NCI-H1417 treated with DMSO at 0.1 percent for 48 hours (cell line): ENCODE measurements around the gene CRYBG2.

Experiments
- DNase-seq: peaks from one replicate; lab custom pipeline; 2025; lab: John Stamatoyannopoulos, UW

Gene CRYBG2

DNA sequence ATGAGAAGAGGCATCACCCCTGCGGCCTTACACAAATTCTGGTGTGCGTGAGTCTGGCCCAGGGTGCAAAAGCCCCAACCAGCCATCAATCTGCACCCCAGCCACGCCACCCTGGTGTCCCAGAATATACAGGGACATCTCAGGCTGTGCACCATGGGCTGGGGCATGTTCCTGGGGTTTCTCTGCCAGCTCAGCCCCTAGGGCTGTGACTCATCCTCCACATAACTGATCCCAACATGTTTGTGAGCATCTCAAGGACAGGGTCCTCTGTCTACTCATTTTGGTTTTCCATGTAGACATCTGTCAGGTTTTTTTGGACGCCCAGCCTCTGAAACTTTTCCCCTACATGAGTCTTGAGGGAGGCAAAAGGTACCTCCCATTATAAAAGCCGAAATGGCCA lies 18.1 kb upstream of the CRYBG2 start:
- no peak for DNase-seq

DNA sequence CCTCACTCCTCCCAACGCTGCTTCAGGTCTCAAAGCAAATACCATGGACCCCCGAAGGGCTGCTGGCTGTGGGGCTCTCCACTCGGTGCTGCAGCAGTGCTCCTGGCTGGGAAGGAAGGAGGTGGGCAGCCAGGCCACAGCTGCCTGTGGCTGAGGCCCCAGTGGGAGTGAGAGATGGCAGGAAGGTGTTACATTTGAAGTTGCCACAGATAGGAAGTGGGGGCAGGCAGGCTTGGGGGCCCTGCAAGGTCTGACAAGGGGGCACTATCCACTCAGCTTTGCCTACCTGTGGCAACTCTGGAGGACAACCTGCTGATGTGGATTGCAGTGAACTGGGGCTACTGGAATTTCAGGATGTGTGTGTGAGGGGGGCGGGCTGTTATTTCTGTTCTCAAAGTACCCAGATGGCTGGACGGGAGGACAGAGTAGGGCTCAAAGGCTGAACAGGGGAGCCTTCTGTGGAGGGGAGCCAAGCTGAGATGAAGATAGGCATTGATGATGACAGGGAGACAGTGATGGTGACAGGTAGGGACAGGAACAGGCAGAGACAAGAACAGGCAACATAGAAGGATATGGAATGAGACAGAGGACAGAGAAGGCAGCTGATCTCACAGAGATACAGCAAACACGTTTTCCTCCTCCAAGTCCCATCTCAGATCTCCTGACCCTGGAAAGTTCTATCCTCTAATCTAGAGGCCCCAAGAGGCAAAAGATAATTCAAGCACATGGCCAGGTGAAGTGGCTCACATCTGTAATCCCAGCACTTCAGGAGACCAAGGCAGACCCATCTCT lies 16.9 kb upstream of the CRYBG2 start:
- DNase-seq = no peak

DNA sequence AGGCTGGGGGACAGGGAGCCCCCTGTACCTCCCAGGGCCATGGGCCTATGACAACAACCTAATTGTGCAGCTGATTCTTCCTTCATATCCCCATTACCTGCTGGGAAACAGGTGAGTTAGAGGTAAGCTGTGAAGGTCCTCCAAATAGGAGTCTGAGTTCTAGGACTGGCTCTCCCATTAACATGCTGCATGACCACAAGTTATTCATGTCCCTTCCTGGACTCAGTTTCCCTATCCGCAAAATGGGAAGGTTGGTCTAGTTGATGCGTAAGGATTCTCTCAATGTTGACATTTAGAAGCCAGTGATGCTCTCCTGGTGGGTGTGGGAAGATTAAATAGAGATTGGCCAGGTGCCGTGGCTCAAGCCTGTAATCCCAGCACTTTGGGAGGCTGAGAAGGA lies 14.6 kb upstream of the CRYBG2 start:
- DNase-seq = no peak

DNA sequence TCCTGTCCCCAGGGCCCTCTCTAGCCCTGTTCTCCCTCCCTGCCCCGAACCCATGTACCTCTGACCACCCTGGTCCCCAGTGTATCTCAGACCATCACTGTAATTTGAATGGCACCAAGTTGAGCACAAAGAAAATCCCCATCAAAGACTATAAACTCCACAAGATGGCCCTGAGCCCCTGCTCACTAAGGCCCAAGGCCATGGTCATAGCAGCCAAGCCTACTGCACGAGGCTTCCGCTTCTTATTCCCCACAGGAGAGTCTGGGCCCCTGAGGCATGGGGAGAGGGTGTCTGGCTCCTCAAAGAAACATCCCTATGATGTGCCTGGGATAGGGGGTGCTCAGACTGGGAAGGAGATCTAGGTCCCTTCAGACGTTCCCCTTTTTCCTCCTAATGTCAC lies 14.1 kb upstream of the CRYBG2 start:
- DNase-seq = no peak

DNA sequence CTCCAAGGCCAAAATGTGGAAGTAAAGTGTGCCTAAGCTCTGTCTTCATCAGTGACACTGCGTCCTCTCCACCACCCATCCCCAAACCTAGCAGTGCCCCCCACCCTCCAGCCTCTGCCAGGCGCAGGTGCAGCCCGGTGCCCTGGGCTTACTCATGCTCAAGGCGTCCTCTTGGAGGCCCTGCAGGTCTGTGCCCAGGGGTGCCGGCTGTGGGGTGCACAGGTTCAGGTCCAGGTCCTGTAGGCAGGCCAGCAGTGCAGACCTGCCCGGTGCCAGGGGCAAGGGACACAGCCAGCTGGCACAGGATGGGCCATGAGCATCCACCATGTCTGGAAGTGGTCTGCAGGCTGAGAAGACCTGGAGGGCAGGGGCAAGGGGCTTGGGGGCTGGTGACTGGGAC lies 13.5 kb upstream of the CRYBG2 start:
- DNase-seq = no peak

DNA sequence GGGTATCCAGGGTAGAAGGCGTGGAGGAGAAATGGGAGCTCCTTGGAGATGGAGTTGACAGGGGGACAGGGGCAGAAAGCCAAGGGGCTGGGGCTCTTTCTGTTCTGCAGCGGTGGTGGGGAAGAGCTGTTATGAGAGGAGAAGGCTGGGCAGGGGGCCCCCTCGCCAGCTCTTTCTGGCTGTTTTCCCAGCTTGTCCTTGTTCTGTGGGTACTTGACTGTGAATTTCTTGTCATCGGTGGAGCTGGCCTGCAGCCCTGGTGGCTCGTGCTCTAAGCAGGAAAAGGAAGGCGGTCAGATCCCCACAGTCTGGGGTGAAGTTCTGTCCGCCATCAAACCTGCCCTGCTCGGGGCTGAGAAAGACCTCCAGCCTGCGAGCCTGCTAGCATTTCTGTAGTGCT lies 11.0 kb upstream of the CRYBG2 start:
- DNase-seq = no peak

DNA sequence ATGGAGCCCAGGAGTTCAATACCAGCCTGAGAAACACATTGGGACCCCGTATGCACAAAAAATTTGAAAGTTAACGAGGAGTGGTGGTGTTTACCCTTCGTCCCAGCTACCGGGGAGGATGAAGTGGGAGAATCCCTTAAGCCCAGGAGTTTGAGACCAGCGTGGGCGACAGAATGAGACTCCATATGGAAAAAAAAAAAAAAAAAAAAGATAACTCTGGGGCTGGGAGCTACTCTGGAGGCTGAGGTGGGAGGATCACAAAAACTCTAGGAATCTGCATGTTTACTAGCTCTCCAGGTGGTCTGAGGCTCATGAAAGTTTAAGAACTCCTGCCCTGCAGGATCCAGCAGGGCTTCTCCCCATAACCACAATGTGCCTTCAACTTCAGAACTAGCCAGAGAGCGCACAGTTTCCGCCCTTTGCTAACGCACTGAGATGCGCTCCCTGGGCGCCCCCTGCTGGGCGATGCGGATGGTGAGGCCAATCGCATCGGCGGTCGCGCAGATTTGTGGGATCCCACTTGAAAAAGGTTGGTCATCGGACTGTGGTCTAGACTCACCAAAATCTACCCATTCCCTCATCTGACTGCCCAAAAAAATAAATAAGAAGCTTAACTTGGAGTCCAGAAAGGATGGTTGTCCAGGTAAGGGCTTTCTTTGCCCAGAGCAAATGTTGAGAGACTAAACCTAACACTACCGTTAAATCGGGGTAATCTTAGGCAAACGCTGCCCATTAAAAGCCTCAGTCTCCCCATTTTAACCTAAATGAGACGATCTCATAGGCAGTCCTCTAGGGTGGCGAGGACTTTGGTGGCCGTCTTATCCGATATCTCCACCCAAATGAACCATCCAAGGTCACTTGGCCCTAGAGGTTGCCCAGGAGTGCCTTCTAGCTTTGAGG lies 9.9 kb upstream of the CRYBG2 start:
- DNase-seq = peak; percentile 41

DNA sequence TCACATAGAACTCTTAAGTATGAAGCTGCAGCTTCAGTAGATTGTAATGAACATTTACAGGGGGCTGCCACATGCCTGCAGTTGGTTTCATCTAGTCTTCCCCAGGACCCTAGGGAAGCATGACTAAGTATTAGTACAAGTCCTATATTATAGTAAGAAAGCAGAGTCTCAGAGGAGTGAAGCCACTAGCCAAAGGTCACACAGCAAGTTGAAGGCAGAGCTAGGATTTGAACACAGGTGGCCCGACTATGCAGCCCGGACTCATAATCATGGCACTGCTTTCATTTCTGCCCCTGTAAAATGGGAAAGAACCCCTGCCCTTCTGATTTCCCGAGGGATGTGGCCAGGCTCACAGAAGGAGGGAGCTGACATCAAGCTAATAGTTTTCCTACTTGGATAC lies 8.4 kb upstream of the CRYBG2 start:
- no peak for DNase-seq

DNA sequence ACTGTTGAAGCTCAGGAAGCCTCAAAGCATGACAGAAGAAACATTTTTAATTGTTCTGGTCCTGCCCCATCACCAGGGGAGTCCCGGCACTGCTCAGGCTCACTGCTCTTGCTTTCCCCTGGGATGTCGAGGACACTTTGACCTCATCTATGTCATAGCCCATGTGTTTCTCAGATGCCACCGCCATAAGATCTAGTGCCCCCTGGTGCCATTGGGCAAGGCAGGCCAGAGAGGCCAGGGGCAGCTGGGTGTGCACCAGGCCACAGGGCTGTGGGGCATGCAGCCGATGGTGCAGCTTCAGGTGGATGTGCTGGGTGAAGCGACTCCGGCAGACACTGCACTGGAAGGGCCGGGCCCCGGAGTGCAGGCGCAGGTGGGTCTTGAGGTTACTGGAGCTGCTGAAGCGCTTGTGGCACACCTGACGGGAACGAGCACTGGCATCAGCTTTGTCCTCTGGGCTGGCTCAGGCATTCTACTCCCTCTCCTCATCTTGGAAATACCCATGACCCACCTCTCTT lies 7.7 kb upstream of the CRYBG2 start:
- no peak for DNase-seq

DNA sequence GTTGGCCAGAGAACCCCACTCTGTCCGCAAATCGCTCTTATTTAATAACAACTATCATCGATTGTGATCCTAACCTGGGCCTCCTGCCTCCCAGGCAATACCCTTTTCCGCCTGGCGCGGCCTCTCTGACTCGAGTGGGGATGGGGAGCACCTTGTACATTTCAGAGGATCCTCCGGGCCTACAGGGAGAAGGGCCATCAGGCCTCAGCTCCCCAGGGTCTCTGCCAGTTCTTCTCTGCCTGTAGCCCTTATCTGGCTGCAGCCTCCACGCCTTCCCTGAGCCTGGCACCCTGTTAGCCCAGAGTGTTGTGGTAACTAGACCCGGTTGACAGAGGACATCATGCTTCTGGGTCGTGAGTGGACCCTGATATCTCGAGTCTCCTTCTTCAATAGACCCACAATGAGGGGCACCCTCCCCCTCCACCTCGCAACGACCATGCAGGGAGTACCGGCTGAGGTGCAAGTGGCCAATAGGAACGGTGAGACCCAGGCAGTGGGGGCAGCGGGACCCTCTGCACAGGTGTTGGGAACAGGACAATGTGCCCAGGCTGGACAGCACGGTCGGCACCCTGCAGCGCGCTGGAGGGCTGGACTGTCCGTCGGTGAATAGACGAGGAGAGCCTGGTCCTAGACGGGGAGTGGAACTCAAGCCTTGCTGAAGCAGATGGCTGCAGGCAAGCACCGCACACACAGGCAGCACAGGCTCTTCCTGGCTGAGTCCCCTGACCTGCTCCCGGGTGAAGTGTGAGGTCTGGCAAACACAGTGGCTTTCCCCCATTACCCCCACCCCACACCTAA lies 7.1 kb upstream of the CRYBG2 start:
- no peak for DNase-seq

DNA sequence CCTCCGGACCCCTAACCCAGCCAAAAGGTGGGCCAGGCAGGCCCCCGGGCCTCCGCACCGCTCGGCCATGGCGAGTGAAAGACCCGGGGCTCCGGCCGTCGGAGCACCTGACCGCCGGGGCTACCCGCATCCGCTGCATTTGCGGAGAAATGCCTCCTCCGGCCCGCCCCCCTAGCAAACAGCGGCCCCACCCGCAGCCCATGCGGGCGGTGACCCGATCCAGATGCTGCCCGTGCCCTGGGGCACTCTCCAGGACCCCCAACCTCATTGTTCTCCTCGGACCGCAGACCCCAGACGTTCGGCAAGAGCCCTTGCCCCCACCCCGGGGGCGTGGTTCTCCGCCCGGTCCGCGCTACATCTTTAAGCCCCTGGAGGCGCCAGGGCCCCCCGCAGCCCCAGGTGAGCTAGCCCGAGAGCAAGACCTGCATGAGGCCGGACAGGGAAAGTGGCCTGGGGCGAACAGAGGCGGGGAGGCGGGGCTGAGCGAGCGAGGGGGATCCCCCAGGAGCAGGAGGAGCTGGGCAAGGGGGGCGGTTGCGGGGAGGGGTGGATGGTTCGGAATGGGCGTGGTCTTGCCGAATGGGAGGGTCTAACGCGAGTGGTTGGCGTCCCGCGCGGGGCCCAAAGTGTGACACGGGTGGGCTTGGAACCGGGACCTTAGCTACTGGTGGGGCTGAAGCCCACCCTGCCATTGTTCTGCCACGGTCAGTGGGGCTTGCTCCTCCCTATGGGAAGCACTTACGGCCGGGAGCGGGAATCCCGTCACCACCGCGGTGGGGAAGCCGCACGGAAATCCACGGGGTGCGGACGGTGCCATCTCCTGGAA lies 6.3 kb upstream of the CRYBG2 start:
- no peak for DNase-seq

DNA sequence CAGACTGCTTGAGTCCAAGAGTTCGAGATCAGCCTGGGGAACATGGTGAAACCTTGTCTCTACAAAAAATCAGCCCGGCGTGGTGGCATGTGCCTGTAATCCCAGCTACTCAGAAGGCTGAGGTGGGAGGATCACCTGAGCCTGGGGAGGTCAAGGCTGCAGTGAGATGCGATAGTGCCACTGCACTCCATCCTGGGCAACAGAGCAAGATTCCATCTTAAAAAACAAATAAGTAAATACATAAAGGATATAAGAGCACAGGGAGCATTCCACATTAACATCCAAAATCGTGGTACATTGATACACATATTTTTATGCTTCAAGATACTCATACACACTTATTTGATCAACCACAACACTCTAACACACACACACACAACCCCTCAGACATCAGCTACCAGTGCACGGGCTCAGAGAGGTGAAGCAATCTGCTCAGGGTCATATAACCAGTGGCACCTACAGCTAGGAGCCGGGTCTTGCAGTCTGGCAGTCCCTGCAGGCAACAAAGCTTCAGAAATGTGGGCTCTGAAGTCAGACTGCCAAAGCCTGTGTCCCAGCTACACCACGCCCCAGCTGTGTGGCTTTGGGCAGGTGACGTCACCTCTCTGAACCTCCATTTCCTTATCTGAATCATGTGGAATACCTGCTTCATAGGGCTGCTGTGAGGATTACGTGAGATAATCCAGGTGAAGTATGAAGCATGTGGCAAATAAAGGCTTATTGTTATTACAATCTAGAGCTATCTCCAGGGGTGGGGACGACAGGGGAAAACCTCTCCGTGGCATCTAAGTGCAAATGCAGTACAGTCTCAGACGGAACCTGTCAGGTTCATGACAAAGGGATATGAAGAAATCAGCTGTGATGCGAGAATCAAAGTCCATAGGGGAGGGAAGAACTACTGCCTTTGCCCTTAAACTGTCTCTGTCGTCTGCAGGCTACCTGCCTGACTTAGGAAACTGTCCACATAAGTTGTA lies 4.8 kb upstream of the CRYBG2 start:
- DNase-seq = no peak

DNA sequence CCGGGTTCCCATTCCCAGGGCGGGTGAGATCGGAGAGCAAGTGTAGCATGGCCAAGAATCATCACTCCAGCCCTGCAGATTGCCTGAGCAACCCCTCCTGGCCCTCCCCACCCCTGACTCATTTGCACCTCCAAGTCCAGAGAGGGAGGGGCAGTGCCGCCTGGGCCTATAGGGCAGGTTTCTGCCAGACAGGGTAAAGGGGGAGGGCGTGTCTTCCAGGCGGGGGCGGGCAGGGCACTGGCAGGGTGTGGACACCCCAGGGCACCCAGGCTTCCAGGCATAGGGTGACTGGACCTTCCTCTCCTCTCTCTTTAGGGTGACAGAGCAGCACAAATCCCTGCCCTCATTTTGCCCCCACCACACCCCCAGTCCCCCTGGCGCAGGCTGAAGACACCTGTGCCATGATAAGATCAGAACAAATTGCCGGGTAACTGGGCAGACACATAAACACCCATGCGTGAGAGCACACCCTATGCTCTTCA lies 3.2 kb upstream of the CRYBG2 start:
- no peak for DNase-seq

DNA sequence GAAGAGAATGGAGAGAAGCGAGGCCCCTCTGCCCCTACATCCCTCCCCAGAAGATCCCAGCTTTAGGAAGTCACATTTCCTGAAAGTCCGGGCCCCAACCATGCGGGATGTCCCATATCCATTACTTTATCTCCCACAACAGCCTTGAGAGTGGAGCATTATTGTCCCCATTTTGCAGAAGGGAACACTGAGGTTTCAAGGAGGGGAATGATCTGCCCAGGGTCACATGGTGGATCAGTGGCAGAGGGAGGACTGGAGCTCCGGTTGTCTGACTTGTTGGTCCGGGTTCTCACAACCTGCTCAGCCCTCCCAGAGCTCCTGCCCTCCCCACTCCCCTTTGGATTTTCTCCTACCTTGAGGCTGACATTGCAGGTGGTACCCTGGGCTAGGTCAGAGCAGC lies 2.2 kb upstream of the CRYBG2 start:
- DNase-seq = no peak

DNA sequence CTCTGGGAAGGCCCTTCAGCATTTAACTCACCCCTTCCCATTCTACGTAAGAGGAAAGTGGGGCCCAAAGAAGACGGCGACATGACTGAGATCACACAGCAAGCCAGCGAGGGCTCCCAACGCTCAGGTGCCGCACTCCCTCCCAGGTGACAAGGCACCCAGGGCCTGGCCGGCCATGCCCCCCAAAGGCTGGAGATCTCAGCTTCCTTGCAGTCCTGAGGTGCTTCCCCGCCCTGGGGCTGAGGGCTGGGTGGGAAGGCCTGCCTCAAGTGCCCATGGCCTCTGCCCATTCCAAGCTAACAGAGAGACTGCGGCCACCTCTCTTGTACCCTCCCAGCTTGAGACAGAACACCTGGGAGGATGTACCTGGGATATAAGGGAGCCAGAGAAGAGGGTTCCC lies 1.0 kb upstream of the CRYBG2 start:
- DNase-seq = no peak

DNA sequence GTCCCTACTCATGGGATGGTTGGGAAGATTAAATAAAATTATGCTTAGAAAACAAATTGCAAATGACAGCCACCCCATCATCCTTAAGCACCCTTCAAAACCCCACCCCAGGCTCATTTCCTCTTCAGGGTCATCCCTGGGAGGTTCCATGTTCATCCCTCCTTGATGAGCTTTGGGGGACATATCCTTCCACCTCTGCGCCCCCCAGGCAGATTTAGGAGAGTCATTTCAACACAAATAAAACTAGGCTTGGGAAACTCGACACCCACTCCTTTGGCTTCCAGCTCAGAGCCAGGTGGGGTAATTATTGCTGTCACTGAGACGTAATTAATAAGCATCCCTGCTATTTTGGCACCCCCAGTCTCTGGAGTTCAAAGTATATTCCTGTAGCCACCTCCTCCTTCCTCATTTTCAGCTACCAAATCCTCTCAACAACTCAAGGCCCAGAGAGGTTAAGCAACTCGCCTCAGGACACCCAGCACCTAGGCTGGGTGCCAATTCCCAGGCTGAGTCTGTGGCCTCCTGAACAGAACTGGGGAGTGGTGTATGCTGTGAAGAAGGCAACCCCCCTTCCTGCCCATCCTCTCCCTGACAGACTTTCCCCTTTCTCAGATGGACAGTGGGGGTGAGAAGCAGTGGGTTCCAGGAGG lies 595 bp downstream of the CRYBG2 start:
- no peak for DNase-seq

DNA sequence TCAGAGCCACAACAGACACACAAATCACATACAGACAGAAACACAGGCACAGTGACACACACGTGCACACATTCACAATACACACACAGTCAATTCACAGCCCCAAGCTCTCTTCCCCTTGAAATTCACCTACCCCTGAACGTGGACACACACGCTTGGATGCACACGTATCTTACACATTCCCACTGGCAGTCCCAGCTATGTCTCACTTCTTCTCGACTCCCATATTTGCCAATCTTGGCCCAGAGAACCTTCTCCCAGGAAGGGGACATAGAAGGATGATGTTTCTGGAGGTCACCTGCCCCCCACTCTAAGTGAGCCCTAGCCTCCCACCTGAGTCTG lies 1.6 kb downstream of the CRYBG2 start:
- DNase-seq = no peak

DNA sequence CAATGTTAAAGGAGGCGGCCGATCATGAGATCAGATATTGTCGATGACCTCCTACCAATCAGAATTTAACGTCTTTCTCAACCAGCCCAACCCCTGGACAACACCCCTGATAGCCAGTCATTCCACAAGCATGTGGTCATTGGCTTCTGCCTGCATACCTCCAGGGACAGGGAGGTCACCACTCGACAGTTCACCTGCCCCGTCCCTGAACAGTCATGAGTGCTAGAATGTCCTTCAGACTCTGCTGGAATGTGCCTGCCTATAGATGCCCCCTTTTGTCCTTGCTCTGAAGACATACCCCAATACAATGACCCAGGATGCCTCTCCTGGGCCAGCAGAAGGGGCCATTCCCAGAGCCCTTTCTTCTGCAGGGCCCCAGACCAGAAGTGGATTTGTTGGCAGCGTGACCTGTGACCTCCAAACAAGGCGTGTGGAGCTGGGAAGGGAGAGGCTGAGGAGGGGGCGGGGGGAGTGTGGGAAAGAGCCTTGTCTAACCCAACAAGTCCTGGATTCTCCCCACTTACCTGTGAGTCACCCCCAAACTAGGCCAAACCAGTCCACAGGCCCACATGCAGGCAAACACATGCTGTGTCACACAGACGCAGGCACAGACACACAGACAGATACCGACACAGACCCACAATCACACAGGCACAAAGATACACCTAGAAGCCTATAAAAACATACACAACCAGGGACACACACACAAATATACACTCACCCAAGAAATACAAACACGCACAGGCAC lies 2.2 kb downstream of the CRYBG2 start:
- no peak for DNase-seq
